Urothelium cell line (cell line): ENCODE results near the gene ZNF208.
"Not testable (repeated sequence)": the region's sequence is repeated elsewhere in the genome, so short reads cannot be mapped to it uniquely, and the experiment has no call there.

Experiments
- DNase-seq: peaks from one replicate; pipeline ENCODE4 v3.0.0; 2011; ENCODE audit warnings: low spot score, mixed read lengths
- FAIRE-seq: peaks from 2 replicates; lab custom pipeline; 2011; peaks lifted over from hg19 to GRCh38; lab: Jason Lieb, UNC

ZNF208 gene

DNA sequence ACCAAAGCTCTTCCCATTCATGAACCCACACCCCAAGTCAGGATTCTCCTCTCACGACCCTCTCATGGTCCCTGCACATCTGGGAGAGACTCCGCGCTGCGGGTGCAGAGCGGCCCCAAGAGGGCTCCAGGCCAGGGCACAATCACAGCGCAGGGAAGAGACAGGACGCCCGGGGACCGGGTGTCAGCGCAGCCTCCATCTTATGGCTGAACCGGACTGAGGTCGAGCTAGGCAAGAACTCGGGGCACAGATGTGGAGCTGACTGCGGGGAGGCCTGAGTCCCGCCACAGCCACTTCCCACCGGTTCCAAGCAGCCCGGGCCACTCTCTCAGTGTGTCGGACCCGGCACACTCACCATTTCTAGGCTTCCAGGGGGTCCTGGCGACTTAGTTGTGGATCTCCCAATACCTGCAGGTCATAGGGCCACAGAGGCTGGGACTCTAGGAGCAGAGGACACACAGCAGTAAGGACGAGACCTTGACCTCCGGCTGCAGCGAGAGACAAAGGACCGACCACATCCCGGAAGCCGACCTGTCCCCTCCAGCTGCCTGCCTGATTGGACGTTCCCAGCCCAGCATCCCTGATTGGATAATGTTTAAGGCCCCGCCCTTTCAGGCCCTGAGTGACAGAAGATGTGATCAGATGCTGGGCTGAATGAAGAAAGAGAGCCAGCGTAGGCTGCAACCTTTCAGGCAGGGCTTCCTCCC, at the start of gene ZNF208:
ZNF208 (minus strand) TSS at position 507 of the 707 bp plus-strand sequence; CDS start at position 358, 149 bp downstream.
- FAIRE-seq, result not testable (repeated sequence)

DNA sequence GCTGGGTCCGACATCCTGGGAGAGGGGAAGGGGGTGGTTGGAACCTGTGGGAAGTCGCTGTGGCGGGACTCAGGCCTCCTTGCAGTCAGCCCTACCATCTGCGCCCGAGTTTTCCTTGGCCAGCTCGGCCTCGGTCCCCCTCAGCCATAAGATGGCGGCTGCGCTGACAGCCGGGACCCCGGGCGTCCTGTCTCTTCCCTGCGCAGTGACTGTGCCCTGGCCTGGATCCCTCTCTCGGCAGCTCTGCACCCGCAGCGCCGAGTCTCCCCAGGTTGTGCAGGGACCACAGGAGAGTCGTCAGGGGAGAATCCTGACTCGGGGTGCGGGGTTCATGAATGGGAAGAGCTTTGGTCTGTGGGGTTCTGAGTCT, 41.9 kb upstream of the ZNF208 start:
- no peak for FAIRE-seq
- DNase-seq, result no peak

More for the DNA sequence above, at the start of gene ZNF208:
- DNase-seq, result not testable (repeated sequence)

DNA sequence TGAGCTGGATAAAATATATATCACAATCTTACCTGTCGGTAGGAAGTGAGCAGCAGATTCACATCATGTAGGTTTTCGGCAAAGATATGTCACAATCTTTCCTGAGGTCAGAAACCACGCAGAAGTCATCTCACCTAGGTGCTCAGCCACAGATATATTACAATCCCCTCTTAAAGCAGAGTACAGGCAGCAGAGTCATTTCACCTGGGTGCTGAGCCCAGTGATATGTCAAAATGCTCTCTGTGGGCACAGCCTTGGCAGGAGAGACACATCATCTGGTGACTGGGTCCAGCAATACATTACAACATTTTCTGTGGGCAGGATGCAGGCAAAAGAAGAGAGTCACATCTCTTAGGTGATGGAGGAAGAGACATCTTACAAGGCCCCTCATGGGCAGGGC, 30.4 kb upstream of the ZNF208 start:
- FAIRE-seq, DNase-seq: not testable (repeated sequence)

DNA sequence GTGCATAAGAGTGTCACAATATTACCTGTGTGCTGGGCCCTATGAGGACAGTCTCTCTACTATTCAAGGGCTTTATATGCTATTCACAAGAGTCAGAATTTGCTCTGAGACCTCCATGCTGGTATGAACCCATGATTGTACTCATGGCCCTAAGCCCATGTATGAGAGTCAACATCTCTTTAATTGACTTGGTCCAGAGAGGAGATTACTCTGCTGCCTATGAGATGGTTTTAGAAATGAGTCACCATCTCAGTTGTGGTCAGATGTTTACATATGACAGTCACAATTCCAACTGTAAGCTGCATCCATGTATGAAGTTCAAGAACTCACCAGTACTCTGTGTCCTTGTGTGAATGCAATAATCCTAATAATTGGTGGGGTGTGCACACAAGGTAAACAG, 19.9 kb upstream of the ZNF208 start:
- FAIRE-seq (no peak), DNase-seq (no peak)

DNA sequence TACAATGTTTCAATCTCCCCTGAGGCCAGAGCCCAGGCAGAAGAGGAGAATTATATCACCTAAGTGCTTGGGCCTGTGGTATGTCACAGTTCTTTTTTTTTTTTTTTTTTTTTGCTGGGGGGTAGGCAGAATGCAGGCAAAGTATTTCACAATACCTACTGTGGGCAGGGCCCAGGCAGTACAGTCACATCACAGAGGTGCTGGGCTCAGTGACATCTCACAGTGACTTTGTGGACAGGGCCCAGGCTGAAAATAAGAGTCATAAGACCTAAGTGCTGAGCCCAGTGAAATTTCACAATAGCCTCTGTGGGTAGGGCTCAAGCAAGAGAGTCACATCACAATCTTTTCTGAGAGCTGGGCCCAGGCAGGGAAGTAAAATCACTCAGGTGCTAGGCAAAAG, 15.9 kb upstream of the ZNF208 start:
- no peak for FAIRE-seq
- no peak for DNase-seq

DNA sequence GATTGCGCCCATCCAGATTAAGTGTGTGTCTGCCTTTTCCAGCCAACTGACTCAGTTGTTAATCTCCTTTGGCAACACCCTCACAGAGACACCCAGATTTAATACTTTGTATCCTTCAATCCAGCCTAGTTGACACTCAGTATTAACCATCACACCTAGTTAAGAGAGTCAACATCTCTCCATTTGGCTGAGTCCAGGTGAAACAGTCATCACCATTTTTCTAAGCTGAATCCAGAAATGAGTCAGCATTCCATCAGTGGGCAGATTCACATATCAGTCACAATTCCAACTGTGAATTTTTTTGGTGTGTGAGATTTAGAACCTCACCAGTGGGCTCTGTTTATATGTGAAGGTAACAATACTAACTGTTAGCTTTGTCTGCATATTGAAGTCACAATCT, 14.8 kb upstream of the ZNF208 start:
- not testable (repeated sequence) for FAIRE-seq, DNase-seq

DNA sequence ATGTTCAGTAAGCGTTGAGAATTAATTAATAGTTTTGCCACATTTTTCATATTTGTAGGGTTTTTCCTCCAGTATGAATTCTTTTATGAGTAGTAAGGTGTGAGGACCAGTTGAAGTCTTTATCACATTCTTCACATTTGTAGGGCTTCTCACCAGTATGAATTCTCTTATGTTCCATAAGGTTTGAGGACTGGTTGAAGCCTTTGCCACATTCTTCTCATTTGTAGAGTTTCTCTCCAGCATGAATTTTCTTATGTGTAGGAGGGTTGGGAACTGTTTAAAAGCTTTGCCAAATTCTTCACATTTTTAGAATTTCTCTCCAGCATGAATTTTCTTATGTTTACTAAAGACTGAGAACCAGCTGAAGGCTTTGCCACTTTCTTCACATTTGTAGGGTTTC, 40.3 kb downstream of the ZNF208 start:
- DNase-seq (no peak), FAIRE-seq (no peak)

DNA sequence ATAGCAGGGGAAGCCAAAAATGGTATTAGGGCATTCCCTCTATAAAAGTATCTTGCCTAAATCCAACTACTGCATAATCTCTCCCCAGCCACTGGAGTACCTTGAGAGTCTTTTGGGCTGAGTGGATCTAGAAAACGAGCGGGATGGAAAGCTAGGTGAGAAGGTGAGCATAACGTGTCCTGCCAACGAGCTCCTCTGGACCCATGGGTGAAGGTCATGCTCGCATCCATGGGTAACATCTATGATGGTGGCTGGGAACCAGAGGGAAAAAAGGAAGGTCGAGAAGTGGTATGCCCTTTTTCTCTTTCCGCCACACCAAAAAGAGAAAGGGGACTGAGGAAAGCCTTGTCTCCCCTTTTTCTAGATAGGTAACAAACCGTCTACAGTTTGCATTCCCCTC, 63.0 kb downstream of the ZNF208 start:
- DNase-seq (no peak), FAIRE-seq (no peak)

DNA sequence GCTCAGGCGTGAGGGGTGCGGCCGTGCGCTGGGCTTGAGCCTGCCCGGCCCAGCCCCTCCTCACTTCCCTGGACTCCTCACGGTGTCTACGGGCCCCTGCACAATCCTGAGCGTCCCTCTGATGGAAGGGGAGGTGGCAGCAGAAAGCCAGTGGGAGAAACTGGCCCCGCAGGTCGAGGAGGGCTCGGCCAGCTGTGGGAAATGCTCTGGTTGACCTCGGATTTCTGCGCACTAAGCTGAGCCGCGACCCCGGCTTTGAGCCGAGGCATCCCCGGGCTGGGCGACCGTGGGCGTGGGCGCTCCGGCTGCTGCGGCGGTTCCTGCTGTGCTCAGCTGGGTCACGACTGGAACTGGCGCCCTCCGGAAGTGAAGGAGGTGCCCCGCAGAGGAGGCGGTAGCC, 70.1 kb downstream of the ZNF208 start:
- FAIRE-seq (no peak), DNase-seq (no peak)

DNA sequence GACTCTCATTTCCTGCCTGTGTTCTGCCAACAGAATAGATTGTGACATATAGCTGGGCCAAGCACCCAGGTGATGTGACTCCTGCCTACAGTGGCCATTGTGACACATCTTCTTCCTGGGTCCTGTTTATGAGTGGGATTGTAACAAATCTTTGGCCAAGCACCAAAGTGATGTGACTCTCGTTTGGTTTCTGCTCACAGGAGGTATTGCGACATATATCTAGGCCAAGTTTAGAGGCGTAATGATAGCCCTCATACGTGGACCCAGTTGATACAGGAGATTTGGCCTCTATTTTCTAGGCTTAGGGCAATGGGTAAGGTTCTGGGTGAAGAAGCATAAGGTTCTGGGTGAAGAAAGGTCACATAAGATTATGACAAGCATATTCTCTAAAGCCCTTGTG, 76.2 kb downstream of the ZNF208 start:
- no peak for FAIRE-seq

DNA sequence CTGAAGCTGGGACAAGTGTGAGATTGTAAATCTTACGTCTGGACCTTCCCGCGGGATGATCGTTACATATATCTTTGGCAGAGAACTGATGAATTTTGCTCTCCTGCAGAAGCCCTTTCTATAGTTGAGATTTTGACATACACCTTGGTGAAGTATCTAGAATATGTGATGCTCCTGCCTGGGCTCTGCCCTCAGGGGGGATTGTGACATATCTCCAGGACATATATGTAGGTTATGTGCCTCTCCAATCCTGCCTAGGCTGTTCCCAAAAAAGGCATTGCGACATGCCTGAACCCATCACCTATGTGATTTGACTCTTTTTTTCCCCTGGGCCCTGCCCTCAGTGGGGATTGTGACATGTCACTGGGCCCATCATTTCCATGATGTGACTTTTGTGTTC, 76.6 kb downstream of the ZNF208 start:
- DNase-seq (no peak), FAIRE-seq (no peak)

More for the DNA sequence above, 76.2 kb downstream of the ZNF208 start:
- DNase-seq, result no peak

DNA sequence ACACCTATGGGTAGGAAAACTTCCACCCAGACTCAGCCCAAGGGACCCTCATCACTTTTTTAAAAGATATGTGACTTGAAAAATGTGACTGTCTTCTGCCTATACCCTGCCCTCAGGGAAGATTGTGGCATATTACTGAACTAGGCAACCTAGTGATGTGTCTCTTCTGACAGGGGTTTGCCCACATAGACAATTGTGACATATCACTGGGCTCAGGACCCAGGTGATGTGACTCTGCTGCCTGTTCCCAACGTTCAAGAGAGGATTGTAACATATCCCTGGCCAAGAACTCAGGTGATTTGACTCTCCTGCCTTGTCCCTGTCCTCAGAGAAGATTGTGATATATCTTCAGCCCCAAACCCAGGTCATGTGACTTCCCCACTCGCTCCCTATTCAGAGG, 88.5 kb downstream of the ZNF208 start:
- no peak for FAIRE-seq
- DNase-seq, result no peak

DNA sequence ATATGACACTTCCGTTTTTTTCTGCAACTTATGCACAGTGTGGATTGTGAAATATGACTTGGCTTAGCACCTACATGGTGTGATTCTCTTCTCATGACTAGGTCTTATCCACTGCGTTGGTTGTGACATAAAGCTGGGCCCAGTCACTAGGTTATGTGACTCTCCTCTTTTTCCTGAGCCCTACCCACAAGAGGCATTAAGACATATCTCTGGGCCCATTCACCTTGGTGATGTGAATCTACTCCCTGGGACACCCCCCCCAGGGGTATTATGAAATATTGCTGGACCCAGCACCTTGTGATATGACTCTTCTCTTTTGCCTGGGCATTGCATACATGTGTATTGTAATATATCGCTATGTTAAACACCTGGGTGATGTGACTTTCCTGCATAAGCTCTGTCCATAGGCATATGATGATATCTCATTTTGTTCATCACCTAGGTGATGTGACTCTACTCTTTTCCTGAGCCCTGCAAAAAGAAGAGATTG, 89.0 kb downstream of the ZNF208 start:
- no peak for FAIRE-seq
- no peak for DNase-seq

DNA sequence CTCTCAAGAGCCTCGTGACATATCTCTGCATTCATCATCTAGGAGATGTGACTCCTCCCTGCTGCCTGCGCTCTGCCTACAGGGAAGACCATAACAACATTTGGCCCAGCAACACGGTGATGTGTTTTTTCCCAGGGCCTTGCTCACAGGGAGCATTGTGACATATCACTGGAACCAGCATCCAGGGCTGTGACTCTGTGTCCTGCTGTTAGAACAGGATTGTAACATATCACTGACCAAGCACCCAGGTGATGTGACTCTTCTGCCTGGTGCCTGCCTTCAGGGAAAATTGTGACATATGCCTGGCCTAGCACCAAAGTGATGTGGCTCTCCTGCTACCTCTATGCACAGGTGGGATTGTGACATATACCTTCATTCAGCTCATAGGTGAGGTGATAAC, 95.3 kb downstream of the ZNF208 start:
- no peak for FAIRE-seq
- DNase-seq, result no peak

DNA sequence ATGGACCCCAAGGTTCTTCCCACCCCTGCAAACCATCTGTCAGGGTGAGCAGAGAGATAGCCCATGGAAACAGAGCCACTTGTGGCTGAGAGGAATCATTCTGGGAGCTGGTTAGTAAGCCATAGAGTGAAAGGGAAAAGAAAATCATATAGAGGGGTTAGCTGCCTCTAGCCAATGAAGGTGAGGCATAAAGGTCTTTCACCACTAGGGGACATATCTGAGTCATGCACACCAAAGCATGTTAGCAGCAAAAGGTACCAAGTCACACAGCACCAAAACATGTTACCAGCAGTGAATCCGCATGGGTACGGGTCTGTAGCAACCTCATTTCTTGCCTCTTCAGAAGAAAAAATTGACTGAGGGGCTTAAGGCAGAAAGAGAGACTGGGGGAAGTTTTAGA, 98.1 kb downstream of the ZNF208 start:
- no peak for DNase-seq
- no peak for FAIRE-seq

DNA sequence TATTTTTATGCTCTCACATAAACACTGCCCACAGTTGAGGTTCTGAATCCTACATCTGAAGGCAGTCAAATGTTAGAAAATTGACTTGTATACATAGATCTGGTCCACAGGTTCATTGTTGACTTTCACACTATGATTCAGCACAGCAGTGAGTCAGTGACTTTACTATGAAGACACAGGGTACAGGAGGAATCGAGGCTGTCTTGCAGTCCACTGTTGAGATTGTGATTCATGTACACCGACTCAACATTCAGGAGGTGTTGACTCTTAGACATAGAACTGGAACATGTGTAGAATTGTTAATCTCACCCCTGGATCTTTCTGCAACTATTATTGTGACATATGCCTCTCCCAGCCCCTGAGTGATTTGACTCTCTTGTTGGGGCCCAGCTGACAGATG, 100.4 kb downstream of the ZNF208 start:
- FAIRE-seq, result no peak

DNA sequence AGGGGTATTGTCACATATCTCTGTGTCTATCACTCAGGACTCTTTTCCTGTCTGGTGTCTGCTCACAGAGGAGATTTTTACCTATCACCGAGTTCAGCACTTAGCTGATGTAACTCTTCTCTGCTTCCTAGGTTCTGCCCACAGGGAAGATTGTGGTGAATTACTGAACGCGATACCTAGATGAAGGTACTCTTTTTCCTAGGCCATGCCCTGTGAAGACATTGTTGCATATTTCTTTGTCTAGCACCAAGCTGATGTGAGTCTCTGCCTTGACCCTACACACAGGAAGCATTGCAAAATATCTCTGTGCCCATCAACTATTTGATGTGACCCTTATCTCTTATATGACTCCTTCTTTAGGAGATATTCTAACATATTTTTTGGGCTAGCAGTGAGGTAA, 102.7 kb downstream of the ZNF208 start:
- FAIRE-seq (no peak), DNase-seq (no peak)

More for the DNA sequence above, 100.4 kb downstream of the ZNF208 start:
- DNase-seq, result no peak

DNA sequence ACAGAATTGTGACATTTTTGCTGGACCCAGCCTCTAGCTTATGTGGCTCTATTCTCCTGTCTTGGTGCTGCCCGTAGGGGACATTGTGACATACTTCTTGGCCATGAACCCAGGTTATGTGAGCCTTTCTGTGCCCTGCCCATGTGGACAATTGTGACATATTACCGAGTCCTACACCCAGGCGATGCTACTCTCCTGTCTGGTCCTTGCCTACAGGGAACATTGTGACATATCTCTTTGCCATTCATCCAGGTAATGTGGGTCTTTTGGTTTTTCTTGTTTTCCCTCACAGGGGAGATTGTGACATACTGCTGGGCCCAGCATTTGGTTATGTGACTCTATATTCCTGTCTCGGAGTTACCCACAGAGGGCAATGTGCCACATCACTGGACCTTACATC, 103.2 kb downstream of the ZNF208 start:
- FAIRE-seq (no peak), DNase-seq (no peak)

DNA sequence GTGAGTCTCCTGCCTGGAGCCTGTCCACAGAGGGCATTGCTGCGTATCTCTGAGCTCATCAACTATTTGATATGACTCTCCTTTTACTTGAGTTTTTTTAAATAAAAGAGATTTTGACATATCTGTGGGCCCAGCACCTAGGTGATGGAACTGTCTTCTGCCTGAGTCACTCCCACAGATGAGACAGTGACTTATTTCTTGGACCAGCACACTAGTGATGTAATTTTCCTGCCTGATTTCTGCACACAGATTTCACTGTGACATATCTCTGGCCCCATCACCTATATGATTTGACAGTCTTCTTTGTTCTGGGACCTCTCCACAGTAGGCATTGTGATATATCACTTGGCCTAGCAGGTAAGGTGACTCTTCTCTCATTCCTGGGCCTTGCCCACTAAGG, 108.2 kb downstream of the ZNF208 start:
- DNase-seq, result no peak
- no peak for FAIRE-seq

DNA sequence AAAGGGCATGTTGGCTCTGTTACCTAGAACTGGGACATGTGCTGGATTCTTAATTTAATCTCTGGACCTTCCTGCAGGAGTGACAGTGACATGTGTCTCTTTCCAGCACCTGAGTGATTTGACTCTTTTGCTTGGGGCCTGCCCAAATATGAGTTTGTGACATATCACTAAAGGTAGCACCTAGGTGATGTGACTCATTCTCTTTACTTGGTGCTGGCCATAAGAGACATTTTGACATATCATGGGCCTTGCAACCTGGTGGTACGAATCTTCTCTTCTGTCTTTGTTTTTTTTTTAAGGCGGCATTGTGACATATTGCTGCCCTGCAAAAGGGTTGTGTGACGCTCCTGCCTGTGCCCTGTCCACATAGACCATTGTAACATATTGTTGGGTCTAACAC, 108.9 kb downstream of the ZNF208 start:
- DNase-seq (no peak), FAIRE-seq (no peak)

DNA sequence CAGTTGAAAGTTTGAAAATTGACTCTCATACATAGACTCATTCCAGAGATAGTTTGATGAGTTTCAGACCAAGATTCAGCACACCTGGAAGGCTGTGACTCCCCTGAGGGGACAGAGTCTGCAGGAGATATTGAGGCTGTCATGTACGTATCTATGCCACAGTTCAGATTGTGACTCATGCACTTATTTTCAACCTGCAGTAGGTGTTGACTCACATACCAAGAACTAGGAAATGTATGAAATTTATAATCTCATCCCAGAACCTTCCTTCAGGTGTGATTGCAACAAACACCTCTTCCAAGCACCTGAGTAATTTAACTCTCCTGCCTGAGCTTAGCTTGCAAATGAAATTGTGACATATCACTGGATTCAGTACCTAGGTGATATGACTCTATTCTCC, 110.3 kb downstream of the ZNF208 start:
- DNase-seq, result no peak
- no peak for FAIRE-seq

DNA sequence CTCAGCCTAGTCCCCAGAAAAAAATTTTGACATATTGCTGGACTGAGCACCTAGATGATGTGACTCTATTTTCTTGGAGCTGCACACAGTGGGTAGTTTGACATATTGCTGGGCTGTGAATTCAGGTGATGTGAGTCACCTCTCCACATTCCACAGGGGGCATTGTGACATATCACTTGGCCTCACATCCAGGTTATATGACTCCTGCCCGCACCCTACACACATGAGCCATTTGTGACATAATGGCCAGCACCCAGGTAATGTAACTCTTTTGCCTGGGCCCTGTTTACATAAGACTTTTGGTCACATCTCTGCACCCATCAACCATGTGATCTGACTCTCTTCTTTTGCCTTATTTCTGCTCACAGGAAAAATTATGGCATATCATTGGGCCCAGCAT, 119.7 kb downstream of the ZNF208 start:
- no peak for DNase-seq
- no peak for FAIRE-seq

DNA sequence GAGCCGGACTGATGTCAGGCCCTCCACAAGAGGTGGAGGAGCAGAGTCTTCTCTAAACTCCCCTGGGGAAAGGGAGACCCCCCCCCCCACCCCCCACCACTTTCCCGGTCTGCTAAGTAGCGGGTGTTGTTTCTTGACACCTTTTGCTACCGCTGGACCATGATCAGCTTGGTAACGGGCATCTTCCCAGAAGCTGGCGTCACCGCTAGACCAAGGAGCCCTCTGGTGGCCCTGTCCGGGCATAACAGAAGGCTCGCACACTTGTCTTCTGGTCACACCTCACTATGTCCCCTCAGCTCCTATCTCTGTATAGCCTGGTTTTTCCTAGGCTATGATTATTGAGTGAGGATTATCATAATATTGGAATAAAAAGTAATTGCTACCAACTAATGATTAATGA, 120.7 kb downstream of the ZNF208 start:
- not testable (repeated sequence) for FAIRE-seq, DNase-seq
